Endothelial cell of umbilical vein (primary cell): Measurements from ENCODE around the gene FBXL13.
"Not testable (repeated sequence)": the region's sequence is repeated elsewhere in the genome, so short reads cannot be mapped to it uniquely, and the experiment has no call there.

Experiments used
- CTCF ChIP-seq, 2 donors: IDR thresholded peaks; 1 replicate in 1 of 2; 2 replicates in 1 of 2; pipeline ENCODE4 v1.5.1; 2011; ENCODE audit warnings: low read length in 2 of 2, mild to moderate bottlenecking in 2 of 2, moderate library complexity in 2 of 2, control low read depth in 1 of 2, inconsistent platforms in 1 of 2, low read depth in 1 of 2; ENCODE audit not compliant: insufficient read depth in 1 of 2; ENCODE audit errors: extremely low read depth in 1 of 2
- MAX ChIP-seq: IDR thresholded peaks from 2 replicates; pipeline ENCODE4 v1.6.1; 2011; ENCODE audit not compliant: insufficient read depth, insufficient read length
- POLR2A ChIP-seq: IDR thresholded peaks from 2 replicates; pipeline ENCODE4 v1.6.1; 2012; ENCODE audit warnings: low read depth, mild to moderate bottlenecking, control low read depth, low read length

DNA sequence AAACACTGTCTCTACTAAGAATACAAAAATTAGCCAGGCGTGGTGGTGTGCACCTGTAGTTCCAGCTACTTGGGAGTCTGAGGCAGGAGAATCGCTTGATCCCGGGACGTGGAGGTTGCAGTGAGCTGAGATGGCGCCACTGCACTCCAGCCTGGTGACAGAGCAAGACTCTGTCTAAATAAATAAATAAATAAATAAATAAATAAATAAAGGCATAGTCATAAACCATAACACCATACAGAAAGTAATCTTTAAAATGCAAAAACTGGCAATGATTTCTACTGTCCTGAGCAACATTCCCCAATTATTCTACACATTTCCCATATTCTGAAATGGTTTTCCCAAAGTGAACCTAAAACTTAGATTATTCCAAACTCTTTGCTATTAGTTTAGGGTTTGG is 79.0 kb downstream of the FBXL13 start:
- not testable (repeated sequence) for TF ChIP-seq POLR2A; CTCF (IDR thresholded peaks at IDR 0.05; ENCODE audit: extremely low read depth in 1 of 2, insufficient read depth in 1 of 2, low read depth in 1 of 2, low read length in 2 of 2); MAX
